Measurements from ENCODE around the gene ZDHHC11B.
"Not testable (repeated sequence)": the region's sequence is repeated elsewhere in the genome, so short reads cannot be mapped to it uniquely, and the experiment has no call there.

GRCh38 chr5:794948-795347 is 10.4 kb upstream of the ZDHHC11B start:
- not testable (repeated sequence) for TF ChIP-seq CTCF (IDR thresholded peaks at IDR 0.05; ENCODE audit: low read depth, low read length, poor library complexity, severe bottlenecking); EZH2phosphoT487 (IDR thresholded peaks at IDR 0.05; ENCODE audit: borderline replicate concordance, low read length)

Measured in DOHH2 (cell line).